ENCODE measurements around the gene CBLC. TPM values are rescaled to one million over a fixed set of nuclear protein-coding genes. Genes with fewer than 3 reads are reported as not detected.
"Not testable (repeated sequence)": the region's sequence is repeated elsewhere in the genome, so short reads cannot be mapped to it uniquely, and the experiment has no call there.

The CBLC gene
- total RNA-seq, 1 experiment from 2014 or later, result 42.3 TPM

DNA sequence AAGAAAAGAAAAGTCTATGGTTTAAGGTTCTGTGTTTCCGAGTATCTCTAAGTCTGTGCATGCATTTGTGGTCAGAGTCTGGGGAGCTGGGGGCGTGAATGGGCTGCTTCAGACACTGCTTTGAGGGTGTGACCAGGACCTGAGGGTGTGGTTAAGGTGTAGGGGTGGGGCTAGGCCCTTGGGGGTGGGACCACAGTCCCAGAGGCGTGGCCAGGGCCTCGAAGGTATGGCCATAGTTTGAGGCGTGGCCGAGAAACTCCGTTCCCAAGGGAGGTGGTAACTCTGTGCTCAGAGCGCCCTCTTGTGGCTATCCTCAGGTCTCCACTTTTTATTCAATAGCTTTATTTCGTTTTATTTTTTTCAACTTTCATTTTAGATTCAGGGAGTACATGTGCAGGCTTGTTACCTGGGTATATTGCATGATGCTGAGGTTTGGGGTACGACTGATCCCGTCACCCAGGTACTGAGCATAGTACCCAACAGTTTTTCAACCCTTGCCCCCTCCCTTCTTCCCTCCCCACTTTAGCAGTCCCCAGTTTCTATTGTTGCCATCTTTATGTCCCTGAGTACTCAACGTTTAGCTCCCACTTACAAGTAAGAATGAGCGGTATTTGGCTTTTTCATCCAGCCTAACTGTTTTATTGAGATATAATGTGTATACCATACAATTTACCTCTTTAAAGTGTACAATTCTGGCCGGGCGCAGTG lies 7.0 kb upstream of the CBLC start:
- H3K27me3 Mint-ChIP-seq (ENCODE audit: insufficient read depth, unreplicated experiment), result no peaks in the 10 kb centered on the region
- H3K27ac Mint-ChIP-seq (ENCODE audit: unreplicated experiment), result no peak overlapping the region
- intact Hi-C loops (cut with micrococcal nuclease; ENCODE audit: unreplicated experiment), result loop anchor here (1.0 to 5.0 kb wide), 7 partner anchors 24 to 258 kb away; no protein-coding TSS in a partner anchor
- no peaks in the 10 kb centered on the region for H3K4me1 Mint-ChIP-seq (ENCODE audit: low read depth, unreplicated experiment)
- peak; percentile 97 to 98 for DNase-seq
- BruUV-seq (replicated peaks), result no TSS peak
- Histone ChIP-seq H3K4me3 (ENCODE audit: low read depth, low read length) (no peak overlapping the region), H3K9me3 (no peaks in the 10 kb centered on the region), H3K4me1 (peaks cover 2% of the 10 kb centered on the region), H3K27me3 (replicated peaks; ENCODE audit: control insufficient read depth, insufficient read depth, low read length) (no peaks in the 10 kb centered on the region), H3K36me3 (ENCODE audit: control insufficient read depth, insufficient read depth, low read length) (no peaks in the 10 kb centered on the region)
- peak overlapping the region; percentile 6 for H3K4me3 Mint-ChIP-seq (ENCODE audit: unreplicated experiment)
- H3K9me3 Mint-ChIP-seq (ENCODE audit: unreplicated experiment), result no peaks in the 10 kb centered on the region
- ChIA-PET CTCF (interaction anchor here (0.5 to 3.2 kb wide), 41 partner anchors 12 to 1243 kb away, joined by 3 to 206 read pairs (median 5); partner anchors contain the start of gene NECTIN2), POLR2A (interaction anchor here (0.6 to 1.5 kb wide), 8 partner anchors 27 to 339 kb away, joined by 3 to 12 read pairs (median 4); partner anchors contain the start of gene NECTIN2)
- peaks cover 5% of the 10 kb centered on the region for H3K36me3 Mint-ChIP-seq (ENCODE audit: insufficient read depth, unreplicated experiment)
- TF ChIP-seq, protein P1, sequence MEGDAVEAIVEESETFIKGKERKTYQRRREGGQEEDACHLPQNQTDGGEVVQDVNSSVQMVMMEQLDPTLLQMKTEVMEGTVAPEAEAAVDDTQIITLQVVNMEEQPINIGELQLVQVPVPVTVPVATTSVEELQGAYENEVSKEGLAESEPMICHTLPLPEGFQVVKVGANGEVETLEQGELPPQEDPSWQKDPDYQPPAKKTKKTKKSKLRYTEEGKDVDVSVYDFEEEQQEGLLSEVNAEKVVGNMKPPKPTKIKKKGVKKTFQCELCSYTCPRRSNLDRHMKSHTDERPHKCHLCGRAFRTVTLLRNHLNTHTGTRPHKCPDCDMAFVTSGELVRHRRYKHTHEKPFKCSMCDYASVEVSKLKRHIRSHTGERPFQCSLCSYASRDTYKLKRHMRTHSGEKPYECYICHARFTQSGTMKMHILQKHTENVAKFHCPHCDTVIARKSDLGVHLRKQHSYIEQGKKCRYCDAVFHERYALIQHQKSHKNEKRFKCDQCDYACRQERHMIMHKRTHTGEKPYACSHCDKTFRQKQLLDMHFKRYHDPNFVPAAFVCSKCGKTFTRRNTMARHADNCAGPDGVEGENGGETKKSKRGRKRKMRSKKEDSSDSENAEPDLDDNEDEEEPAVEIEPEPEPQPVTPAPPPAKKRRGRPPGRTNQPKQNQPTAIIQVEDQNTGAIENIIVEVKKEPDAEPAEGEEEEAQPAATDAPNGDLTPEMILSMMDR (IDR thresholded peaks at IDR 0.05; ENCODE audit: insufficient read depth in 1 of 2, low read depth in 1 of 2, low read length in 1 of 2, severe bottlenecking in 1 of 2, unreplicated experiment in 1 of 2), result peak; percentile 66 to 95

DNA sequence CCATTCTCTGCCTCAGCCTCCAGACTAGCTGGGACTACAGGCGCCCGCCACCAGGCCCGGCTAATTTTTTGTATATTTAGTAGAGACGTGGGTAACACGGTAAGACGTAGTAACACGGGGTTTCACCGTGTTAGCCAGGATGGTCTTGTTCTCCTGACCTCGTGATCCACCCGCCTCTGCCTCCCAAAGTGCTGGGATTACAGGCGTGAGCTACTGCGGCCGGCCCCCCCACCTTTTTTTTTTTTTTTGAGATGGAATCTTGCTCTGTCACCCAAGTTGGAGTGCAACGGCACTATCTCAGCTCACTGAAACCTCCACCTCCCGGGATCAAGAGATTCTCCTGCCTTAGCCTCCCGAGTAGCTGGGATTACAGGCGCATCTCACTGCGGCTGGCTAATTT lies 5.5 kb upstream of the CBLC start:
- H3K4me3 Mint-ChIP-seq (ENCODE audit: unreplicated experiment); H3K4me3 ChIP-seq (ENCODE audit: low read depth, low read length); H3K4me1 Mint-ChIP-seq (ENCODE audit: low read depth, unreplicated experiment); BruUV-seq (replicated peaks); H3K27me3 Mint-ChIP-seq (ENCODE audit: insufficient read depth, unreplicated experiment); H3K27ac Mint-ChIP-seq (ENCODE audit: unreplicated experiment); H3K9me3 ChIP-seq; DNase-seq; H3K27me3 ChIP-seq (replicated peaks; ENCODE audit: control insufficient read depth, insufficient read depth, low read length); H3K36me3 ChIP-seq (ENCODE audit: control insufficient read depth, insufficient read depth, low read length); H3K9me3 Mint-ChIP-seq (ENCODE audit: unreplicated experiment); POLR2A ChIA-PET: not testable (repeated sequence)
- peaks cover 15% of the 10 kb centered on the region for H3K4me1 ChIP-seq
- CTCF ChIA-PET, result interaction anchor here (0.8 to 3.2 kb wide), 7 partner anchors 12 to 201 kb away, joined by 3 to 206 read pairs (median 5); no protein-coding TSS in a partner anchor
- intact Hi-C loops (cut with micrococcal nuclease; ENCODE audit: unreplicated experiment), result loop anchor here (5.0 kb wide), 2 partner anchors 185 to 260 kb away; no protein-coding TSS in a partner anchor
- peaks cover 15% of the 10 kb centered on the region for H3K36me3 Mint-ChIP-seq (ENCODE audit: insufficient read depth, unreplicated experiment)

DNA sequence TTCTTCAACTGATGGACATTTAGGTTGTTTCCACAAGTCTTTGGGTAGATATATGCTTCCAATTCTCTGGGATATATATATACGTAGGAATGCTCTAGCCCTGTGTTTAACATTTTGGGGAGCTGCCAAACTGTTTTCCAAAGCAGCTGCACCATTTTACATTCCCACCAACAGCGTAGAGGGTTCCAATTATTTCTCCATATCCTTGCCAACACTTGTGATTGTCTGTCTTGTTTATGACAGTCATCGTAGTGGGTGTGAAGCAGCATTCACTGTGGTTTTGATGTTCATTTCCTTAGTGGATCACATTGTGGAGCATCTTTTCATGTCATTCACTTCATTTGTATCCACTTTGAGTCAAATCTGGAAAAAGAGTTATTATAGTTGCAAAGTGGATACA lies 4.7 kb upstream of the CBLC start:
- no peaks in the 10 kb centered on the region for H3K36me3 ChIP-seq (ENCODE audit: control insufficient read depth, insufficient read depth, low read length)
- Mint-ChIP-seq H3K36me3 (ENCODE audit: insufficient read depth, unreplicated experiment) (peaks cover 23% of the 10 kb centered on the region), H3K4me1 (ENCODE audit: low read depth, unreplicated experiment) (peaks cover 5% of the 10 kb centered on the region), H3K4me3 (ENCODE audit: unreplicated experiment) (no peak overlapping the region), H3K9me3 (ENCODE audit: unreplicated experiment) (no peaks in the 10 kb centered on the region), H3K27ac (ENCODE audit: unreplicated experiment) (no peak overlapping the region), H3K27me3 (ENCODE audit: insufficient read depth, unreplicated experiment) (no peaks in the 10 kb centered on the region)
- CTCF ChIA-PET, result interaction anchor here (1.2 to 1.6 kb wide), 2 partner anchors 78 to 196 kb away, joined by 5 read pairs; no protein-coding TSS in a partner anchor
- no peaks in the 10 kb centered on the region for H3K9me3 ChIP-seq
- H3K27me3 ChIP-seq (replicated peaks; ENCODE audit: control insufficient read depth, insufficient read depth, low read length), result no peaks in the 10 kb centered on the region
- TF ChIP-seq, protein P1 (IDR thresholded peaks at IDR 0.05; ENCODE audit: insufficient read depth in 1 of 2, low read depth in 1 of 2, low read length in 1 of 2, severe bottlenecking in 1 of 2, unreplicated experiment in 1 of 2), result no peak
- no peak overlapping the region for H3K4me3 ChIP-seq (ENCODE audit: low read depth, low read length)
- POLR2A ChIA-PET, result interaction anchor here (0.6 to 1.0 kb wide), 3 partner anchors 28 to 49 kb away, joined by 3 read pairs; no protein-coding TSS in a partner anchor
- no TSS peak for BruUV-seq (replicated peaks)
- no peak for DNase-seq
- intact Hi-C loops (cut with micrococcal nuclease; ENCODE audit: unreplicated experiment), result loop anchor here (5.0 kb wide), 2 partner anchors 186 to 261 kb away; no protein-coding TSS in a partner anchor
- H3K4me1 ChIP-seq, result peaks cover 15% of the 10 kb centered on the region
